TTC549 (cell line): ENCODE data around the gene CAPNS1.

Experiments used
- FAIRE-seq: peaks from 2 replicates; lab custom pipeline; 2012; peaks lifted over from hg19 to GRCh38; lab: Jason Lieb, UNC

CAPNS1 gene

GRCh38 chr19:36139473-36140303 is at the start of gene CAPNS1:
TSS of gene CAPNS1 (plus strand) at chr19:36140066. CDS start at chr19:36141012, 946 bp downstream.
- no peak for FAIRE-seq

GRCh38 chr19:36090910-36091695 is 48.8 kb upstream of the CAPNS1 start:
- no peak for FAIRE-seq

- no peak for FAIRE-seq
Measured at GRCh38 chr19:36092566-36092965, 47.3 kb upstream of the CAPNS1 start.

GRCh38 chr19:36093146-36093662 is 46.7 kb upstream of the CAPNS1 start:
- FAIRE-seq: no peak

GRCh38 chr19:36093687-36094086 is 46.2 kb upstream of the CAPNS1 start:
- FAIRE-seq: no peak

- no peak for FAIRE-seq
Measured at GRCh38 chr19:36097036-36097435, 42.8 kb upstream of the CAPNS1 start.

- FAIRE-seq: no peak
Measured at GRCh38 chr19:36099166-36099785, 40.6 kb upstream of the CAPNS1 start.

GRCh38 chr19:36100476-36100875 is 39.4 kb upstream of the CAPNS1 start:
- FAIRE-seq: no peak

GRCh38 chr19:36101550-36102327 is 38.1 kb upstream of the CAPNS1 start:
- FAIRE-seq: no peak

- no peak for FAIRE-seq
Measured at GRCh38 chr19:36103040-36103626, 36.7 kb upstream of the CAPNS1 start.

- no peak for FAIRE-seq
Measured at GRCh38 chr19:36103842-36104552, 35.9 kb upstream of the CAPNS1 start.

GRCh38 chr19:36106441-36106840 is 33.4 kb upstream of the CAPNS1 start:
- no peak for FAIRE-seq

GRCh38 chr19:36106991-36107390 is 32.9 kb upstream of the CAPNS1 start:
- FAIRE-seq: no peak

- FAIRE-seq: no peak
Measured at GRCh38 chr19:36108684-36109083, 31.2 kb upstream of the CAPNS1 start.

GRCh38 chr19:36110487-36111199 is 29.2 kb upstream of the CAPNS1 start, which contains the start of gene OVOL3:
TSS of gene OVOL3 (plus strand) at chr19:36111143. CDS start at chr19:36111203, 60 bp downstream.
- no peak for FAIRE-seq

- FAIRE-seq: no peak
Measured at GRCh38 chr19:36111200-36111539, 28.7 kb upstream of the CAPNS1 start.

- FAIRE-seq: no peak
Measured at GRCh38 chr19:36112678-36113077, 27.2 kb upstream of the CAPNS1 start.

- no peak for FAIRE-seq
Measured at GRCh38 chr19:36113425-36113824, 26.4 kb upstream of the CAPNS1 start.

GRCh38 chr19:36113894-36114720 is 25.8 kb upstream of the CAPNS1 start:
- no peak for FAIRE-seq
